Measurements from ENCODE around the gene PDXP.

- no peak for TF ChIP-seq POLR2A (IDR thresholded peaks at IDR 0.05)
- no peak for TF ChIP-seq CTCF (IDR thresholded peaks at IDR 0.05 in 8 of 11, conservative IDR thresholded peaks at IDR 0.05 in 3 of 11)
Measured at GRCh38 chr22:37634417-37634924, 24.1 kb upstream of the PDXP start.
